Measurements from ENCODE around the gene PKM. TPM values are rescaled to one million over a fixed set of nuclear protein-coding genes. Genes with fewer than 3 reads are reported as not detected.
A peak's percentile ranks its signal among the peaks of the same experiment; 100 is the strongest.

PKM gene
- total RNA-seq, 1 donor from 2014 or later, result 573 TPM

GRCh38 chr15:72235298-72235697 is 4.3 kb upstream of the PKM start:
- DNase-seq (ENCODE audit: low read depth in 2 of 2), result no peak

GRCh38 chr15:72233769-72234168 is 2.8 kb upstream of the PKM start:
- no peak for DNase-seq (ENCODE audit: low read depth in 2 of 2)

- DNase-seq (ENCODE audit: low read depth in 2 of 2), result peak; percentile 86
These were observed 966 bp upstream of the PKM start for GRCh38 chr15:72231833-72232478.

- DNase-seq (ENCODE audit: low read depth in 2 of 2), result peak; percentile 90 to 97
These were observed 559 bp downstream of the PKM start for GRCh38 chr15:72230197-72231065.

- no peak for DNase-seq (ENCODE audit: low read depth in 2 of 2)
These were observed 1.1 kb downstream of the PKM start for GRCh38 chr15:72229947-72230196.

GRCh38 chr15:72229076-72229946 is 1.7 kb downstream of the PKM start:
- DNase-seq (ENCODE audit: low read depth in 2 of 2), result peak; percentile 31 to 50

- DNase-seq (ENCODE audit: low read depth in 2 of 2), result peak in 1 of 2 donors; percentile 11
These were observed 3.3 kb downstream of the PKM start for GRCh38 chr15:72227720-72228119.

- DNase-seq (ENCODE audit: low read depth in 2 of 2), result peak in 1 of 2 donors; percentile 93
These were observed 3.8 kb downstream of the PKM start for GRCh38 chr15:72227192-72227586.

- no peak for DNase-seq (ENCODE audit: low read depth in 2 of 2)
These were observed 7.7 kb downstream of the PKM start for GRCh38 chr15:72223278-72223677.

- DNase-seq (ENCODE audit: low read depth in 2 of 2), result peak in 1 of 2 donors; percentile 50
These were observed 8.6 kb downstream of the PKM start for GRCh38 chr15:72222393-72222792.

GRCh38 chr15:72220687-72221086 is 10.3 kb downstream of the PKM start:
- no peak for DNase-seq (ENCODE audit: low read depth in 2 of 2)

GRCh38 chr15:72217216-72217615 is 13.8 kb downstream of the PKM start:
- no peak for DNase-seq (ENCODE audit: low read depth in 2 of 2)

GRCh38 chr15:72216079-72216478 is 14.9 kb downstream of the PKM start:
- DNase-seq (ENCODE audit: low read depth in 2 of 2), result no peak

- no peak for DNase-seq (ENCODE audit: low read depth in 2 of 2)
These were observed 23.4 kb downstream of the PKM start for GRCh38 chr15:72207558-72208085.

- no peak for DNase-seq (ENCODE audit: low read depth in 2 of 2)
These were observed 24.4 kb downstream of the PKM start for GRCh38 chr15:72206677-72207000.

GRCh38 chr15:72205896-72206676 is 24.9 kb downstream of the PKM start:
- DNase-seq (ENCODE audit: low read depth in 2 of 2), result no peak

- no peak for DNase-seq (ENCODE audit: low read depth in 2 of 2)
These were observed 25.7 kb downstream of the PKM start for GRCh38 chr15:72205273-72205672.

GRCh38 chr15:72203507-72203837 is 27.5 kb downstream of the PKM start:
- DNase-seq (ENCODE audit: low read depth in 2 of 2), result peak; percentile 89 to 95

- DNase-seq (ENCODE audit: low read depth in 2 of 2), result no peak
These were observed 28.0 kb downstream of the PKM start for GRCh38 chr15:72202801-72203506.

GRCh38 chr15:72202302-72202701 is 28.7 kb downstream of the PKM start:
- DNase-seq (ENCODE audit: low read depth in 2 of 2), result no peak

- no peak for DNase-seq (ENCODE audit: low read depth in 2 of 2)
These were observed 29.5 kb downstream of the PKM start for GRCh38 chr15:72201391-72201921.

Data from lung microvascular endothelial cell (primary cell).